ENCODE measurements around the gene ZNF350.
"Not testable (repeated sequence)": the region's sequence is repeated elsewhere in the genome, so short reads cannot be mapped to it uniquely, and the experiment has no call there.

The ZNF350 gene

DNA sequence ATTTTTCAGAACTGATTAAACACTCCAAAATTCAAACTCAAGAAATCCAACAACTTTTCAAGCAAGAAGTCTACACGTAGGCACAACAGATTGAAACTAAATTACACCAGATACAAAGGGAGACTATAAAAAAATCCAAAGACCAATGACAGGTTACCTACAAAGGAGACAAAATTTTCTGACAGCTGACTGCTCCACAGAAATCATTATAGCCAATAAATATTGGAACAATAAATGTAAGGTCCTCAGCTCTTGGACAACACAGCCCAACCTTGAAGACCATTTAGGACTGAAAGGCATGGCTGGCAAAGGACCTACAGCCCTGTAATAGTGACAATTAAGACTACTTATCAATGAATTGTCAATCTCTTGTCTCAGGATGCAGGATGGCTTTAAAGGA, 15.9 kb downstream of the ZNF350 start:
- no peak for DNase-seq

DNA sequence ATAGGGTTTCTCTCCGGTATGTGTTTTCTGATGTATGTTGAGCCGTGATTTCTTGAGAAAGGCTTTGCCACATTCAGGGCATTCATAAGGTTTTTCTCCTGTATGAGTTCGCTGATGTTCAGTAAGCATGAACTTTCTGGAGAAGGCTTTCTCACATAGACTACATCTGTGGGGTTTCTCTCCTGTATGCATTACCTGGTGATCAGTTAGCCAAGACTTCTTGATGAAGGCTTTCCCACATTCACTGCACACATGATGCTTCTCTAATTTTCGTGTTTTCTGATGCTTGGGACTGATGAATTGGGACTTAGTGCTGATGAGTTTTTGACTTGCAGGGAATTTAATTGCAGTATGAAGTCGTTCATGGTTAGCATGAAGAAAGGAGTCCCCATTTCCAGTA, 21.1 kb downstream of the ZNF350 start:
- DNase-seq, result no peak

DNA sequence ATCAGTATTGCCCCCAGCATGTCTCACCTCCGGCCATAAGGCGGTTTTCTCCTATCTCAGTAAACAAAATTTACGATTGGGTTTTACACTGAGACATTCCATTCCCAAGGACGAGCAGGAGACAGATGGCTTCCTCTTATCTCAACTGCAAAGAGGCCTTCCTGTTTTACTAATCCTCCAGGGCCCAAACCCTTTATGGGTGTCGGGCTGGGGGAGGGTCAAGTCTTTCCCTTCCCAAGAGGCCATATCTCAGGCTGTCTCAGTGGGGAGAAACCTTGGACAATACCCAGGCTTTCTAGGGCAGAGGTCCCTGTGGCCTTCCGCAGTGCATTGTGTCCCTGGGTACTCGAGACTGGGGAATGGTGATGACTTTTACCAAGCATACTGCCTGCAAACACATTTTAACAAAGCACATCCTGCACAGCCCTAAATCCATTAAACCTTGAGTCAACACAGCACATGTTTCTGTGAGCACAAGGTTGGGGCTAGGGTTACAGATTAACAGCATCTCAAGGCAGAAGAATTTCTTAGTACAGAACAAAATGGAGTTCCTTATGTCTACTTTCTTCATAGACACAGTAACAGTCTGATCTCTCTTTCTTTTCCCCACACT, 25.9 kb downstream of the ZNF350 start:
- not testable (repeated sequence) for DNase-seq

DNA sequence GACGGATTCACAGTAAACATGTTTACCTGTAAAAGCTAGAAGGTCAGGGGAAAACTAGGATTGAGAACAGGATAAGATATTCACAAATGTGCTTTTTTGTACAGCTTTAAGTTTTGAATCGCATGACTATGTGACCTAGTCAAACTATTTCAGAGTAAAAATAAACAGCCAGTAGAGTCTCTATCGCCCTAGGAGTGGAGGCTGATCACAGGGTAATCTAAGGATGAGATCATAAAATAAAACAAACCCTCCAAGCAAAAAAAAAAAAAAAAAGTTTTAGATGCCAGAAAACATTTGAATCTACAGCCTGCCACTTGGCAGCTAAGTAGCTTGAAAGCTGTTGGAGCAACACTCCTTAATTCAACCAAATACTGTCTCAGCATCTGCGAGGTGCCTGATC, 26.8 kb downstream of the ZNF350 start:
- no peak for DNase-seq

DNA sequence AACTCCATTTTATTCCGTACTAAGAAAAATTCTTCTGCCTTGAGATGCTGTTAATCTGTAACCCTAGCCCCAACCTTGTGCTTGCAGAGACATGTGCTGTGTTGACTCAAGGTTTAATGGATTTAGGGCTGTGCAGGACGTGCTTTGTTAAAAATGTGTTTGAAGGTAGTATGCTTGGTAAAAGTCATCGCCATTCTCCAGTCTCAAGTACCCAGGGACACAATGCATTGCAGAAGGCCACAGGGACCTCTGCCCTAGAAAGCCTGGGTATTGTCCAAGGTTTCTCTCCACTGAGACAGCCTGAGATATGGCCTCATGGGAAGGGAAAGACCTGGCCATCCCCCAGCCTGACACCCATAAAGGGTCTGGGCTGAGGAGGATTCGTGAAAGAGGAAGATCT, 28.8 kb downstream of the ZNF350 start:
- not testable (repeated sequence) for DNase-seq

DNA sequence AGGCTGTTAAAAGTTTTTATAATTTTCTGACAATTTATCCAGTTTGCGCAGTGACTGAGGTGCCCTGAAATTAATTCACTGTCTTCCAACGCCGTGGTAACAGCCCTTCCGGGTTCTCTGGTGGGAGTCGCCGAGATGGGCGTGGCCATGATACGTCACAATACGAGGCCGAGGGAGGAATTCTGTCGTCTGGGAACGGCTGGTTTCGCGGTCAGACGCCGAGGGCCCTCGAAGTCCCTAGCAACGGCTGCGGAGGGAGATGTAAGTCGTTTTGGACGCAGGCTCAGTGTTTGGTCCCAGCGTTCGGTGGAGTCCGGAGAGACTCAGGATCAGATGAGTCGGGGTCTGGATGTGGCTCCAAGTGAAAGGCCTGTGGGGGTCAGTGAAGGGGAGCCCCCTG, 37.7 kb downstream of the ZNF350 start:
- DNase-seq, result no peak

DNA sequence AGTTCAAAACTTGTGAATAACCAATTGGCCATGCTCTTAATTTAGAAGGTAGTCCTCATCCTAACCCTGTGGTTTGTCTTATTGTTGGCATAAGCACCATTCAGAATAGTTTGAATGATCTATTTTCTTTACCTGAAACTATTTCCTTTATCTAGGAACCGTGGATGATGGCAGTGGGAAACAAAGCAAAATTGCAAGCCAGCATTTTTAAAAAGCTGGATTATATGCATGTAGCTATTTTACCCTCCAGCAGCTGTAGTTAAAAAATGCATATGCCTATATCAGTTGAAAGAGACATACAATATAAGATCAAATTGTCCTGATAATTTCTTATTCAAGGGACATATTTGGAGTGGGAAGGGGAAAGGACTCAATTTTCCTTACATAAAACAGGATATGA, 40.0 kb downstream of the ZNF350 start:
- DNase-seq, result no peak

DNA sequence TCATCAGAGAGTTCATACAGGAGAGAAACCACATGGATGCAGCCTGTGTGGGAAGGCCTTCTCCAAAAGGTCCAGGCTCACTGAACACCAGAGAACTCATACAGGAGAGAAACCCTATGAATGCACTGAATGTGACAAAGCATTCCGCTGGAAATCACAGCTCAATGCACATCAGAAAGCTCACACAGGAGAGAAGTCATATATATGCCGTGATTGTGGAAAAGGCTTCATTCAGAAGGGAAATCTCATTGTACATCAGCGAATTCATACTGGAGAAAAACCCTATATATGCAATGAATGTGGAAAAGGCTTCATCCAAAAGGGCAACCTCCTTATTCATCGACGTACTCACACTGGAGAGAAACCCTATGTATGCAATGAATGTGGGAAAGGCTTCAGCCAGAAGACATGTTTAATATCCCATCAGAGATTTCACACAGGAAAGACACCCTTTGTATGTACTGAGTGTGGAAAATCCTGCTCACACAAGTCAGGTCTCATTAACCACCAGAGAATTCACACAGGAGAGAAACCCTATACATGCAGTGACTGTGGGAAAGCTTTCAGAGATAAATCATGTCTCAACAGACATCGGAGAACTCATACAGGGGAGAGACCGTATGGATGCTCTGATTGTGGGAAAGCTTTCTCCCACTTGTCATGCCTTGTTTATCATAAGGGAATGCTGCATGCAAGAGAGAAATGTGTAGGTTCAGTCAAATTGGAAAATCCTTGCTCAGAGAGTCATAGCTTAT, 41.7 kb downstream of the ZNF350 start:
- DNase-seq, result no peak

DNA sequence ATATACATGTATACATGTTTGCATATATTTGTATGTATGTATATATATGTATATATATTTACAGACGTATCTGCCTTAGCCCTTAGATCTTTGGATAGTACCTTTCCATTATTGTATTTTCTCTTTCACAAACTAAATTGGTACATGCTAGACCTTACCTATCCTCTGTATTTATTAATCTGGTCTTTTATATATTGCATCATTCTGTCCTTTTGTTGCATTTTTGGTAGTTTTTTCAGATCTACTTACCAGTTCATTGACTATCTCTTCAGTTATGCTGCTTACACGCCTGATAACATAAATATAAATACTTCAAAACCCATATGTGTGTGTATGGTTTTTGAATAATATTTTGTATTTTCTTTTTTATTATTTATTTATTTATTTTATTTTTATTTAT, 47.7 kb downstream of the ZNF350 start:
- no peak for DNase-seq

DNA sequence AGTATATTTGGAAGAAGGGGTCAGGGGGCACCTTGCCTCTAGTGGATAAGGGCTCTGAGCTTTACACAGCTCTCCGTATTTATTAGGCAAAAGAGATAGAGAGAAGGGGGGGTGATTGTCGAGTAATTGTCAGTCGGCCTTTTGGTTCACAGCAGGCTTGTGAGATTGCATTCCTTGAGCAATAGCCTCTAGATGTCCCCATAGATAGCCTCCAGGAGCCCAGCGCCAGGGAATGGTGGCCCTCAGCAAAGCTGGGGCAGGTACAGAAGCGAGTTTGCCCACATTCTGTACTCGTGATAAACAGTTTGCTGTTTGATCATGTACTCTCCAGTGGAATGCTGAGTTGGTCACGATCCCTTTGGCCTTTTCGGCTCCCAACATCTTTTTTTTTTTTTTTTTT, 54.7 kb downstream of the ZNF350 start:
- DNase-seq, result no peak

DNA sequence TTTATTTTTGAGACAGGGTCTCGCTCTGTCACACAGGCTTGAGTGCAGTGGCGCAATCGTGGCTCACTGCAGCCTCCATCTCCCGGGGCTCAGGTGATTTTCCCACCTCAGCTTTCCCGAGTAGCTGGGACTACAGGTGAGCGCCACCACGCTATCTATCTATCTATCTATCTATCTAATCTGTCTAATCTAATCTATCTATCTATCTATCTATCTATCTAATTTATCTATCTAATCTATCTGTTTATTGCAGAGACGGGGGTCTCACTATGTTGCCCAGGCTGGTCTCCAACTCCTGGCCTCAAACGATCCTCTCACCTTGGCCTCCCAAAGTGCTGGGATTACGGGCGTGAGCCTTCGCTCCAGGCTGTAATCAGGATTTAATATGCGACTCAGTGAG, 58.8 kb downstream of the ZNF350 start:
- DNase-seq, result no peak

DNA sequence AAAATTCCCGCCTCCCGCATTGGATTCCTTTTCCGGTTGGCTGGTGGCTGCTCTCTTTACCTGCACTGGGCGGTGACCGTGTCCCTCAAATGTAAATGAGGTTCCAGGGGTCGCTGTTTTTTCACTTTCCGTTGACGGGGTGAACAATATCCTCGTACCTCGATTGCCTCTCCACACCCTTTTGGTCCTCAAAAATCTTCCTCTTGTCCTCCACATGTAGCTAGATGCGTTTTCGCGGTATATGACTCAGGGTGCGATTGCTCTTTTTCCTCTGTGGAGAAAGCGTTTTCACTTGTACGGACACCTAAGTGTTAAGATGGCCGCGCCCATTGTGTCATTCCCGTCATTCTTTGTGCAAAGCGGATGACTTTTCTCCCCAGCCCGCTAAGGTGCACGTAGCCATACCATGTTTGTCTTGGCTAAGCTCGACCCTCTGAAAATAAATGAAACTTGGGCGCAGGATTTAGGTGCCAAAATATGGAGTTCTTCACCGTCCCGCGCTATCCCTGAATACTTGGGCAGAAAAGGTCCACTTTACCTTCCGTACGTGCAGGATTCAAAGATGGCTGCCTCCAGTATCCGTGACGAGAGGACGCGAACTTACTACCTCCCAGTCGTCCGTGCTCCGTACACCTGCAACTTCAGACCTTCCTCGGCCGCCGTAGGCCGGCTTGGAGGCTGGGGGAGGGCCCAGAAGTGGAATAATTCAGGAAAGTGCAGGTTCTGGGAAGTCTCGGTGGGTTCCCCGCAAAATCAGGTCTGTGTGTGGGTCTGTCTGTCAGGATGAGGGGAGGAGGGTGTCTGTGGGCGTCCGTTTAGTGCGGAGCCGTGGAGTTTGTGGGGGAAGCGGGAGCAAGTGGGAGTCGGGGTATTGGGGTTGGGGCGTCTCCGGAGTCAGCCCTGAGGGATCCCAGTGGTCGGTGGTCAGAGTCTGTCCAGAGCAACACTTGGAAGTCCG, 59.6 kb downstream of the ZNF350 start, which contains the start of gene ZNF613:
TSS of gene ZNF613 (plus strand) at position 689 of the 958 bp plus-strand sequence. CDS start 8,749 bp downstream, outside the sequence.
- peak; percentile 87 for DNase-seq

DNA sequence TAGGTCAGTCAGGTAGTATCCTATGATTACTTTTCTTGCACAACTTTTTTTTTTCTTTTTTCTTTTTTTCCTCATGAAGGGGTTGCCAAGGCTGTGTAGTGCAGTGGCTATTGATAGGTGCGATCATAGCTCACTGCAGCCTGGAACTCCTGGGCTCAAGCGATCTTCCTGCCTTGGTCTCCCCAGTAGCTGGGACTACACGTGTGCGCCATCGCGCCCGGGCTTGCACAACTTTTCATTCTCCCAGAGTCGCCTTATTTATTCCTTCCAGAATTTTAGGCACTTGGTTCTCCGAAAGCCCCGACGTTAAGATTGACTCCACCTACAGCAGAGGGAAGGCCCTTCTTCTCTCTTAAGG, 60.2 kb downstream of the ZNF350 start:
- no peak for DNase-seq

DNA sequence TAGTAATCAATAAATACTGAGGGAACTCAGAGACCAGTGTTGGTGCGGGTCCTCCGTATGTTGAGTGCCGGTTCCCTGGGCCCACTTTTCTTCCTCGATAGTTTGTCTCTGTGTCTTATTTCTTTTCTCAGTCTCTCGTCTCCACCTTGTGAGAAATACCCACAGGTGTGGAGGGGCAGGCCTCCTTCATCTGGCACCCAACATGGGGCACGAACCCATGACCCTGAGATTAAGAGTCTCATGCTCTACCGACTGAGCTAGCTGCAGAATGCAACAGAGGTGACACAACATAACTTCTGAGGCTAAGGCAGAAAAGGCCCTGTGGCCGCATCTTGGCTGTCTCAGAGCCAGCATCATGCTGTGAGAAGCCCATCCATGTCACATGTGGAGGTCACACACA, 64.7 kb downstream of the ZNF350 start:
- no peak for DNase-seq

DNA sequence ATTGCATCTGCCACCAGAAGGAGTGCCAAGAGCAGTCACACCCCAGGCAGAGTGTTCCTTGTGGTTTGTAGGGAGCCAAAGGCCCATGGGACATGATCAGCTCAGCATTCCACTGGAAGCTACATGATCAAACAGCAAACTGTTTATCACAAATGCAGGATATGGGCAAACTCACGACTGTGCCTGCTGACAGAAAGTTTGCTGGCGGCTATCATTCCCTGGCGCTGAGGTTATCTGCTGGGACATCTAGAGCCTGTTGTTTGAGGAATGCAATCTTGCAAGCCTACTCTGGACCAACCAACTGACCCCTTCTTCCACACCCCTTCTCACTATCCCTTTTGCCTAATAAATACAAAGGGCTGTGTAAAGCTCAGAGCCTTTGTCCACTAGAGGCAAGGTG, 67.0 kb downstream of the ZNF350 start:
- no peak for DNase-seq

DNA sequence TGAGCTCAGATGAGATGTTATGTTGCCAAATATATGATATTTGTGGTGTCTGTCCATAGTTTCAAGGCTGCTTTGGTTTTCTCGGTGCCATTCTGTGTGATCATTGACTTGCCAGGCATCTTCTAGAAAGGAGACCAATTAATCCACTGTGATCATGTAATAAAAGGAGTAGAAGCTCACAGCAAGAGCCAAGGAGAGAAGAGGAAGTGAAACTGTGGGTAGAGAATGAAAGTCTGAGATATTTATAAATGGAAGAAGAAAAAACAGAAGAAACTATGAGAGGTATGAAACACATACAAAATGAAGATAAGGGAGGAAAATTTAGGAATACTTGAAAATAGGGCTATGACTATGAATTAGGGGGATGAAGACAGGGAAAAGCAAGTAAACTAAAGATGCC, 70.5 kb downstream of the ZNF350 start:
- no peak for DNase-seq

DNA sequence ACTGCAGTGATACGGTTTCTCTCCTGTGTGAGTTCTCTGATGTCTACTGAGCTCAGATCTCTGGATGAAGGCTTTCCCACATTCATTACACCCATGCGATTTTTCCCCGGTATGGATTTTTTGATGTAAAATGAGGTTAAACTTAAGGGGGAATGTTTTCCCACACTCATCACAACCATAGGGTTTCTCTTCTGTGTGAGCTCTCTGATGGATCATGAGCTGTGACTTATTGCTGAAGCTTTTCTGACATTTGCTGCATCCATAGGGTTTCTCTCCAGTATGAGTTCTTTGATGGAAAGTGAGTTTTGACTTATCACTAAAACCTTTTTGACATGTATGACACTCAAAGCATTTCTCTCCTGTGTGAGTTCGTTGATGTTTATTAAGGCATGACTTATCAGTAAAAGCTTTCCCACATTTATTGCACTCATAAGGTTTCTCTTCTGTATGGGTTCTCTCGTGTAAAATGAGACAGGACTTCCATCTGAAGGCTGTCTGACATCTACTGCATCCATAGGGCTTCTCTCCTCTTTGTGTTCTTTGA, 71.2 kb downstream of the ZNF350 start:
- no peak for DNase-seq

Measured in CD4-positive, alpha-beta T cell treated with Interleukin-21 for 1 hour (primary cell).